ENCODE measurements around the gene AHCYL1. TPM values are rescaled to one million over a fixed set of nuclear protein-coding genes. Genes with fewer than 3 reads are reported as not detected.

Gene AHCYL1
- total RNA-seq, 2 donors from 2014 or later, result 37.4 to 69.3 TPM

- ATAC-seq (ENCODE audit: insufficient number of reproducible peaks, low FRiP score, low read depth), result no peak
- H3K36me3 ChIP-seq, result peaks cover 85% of the 10 kb centered on the region
Measured at GRCh38 chr1:110043016-110043415, 58.5 kb downstream of the AHCYL1 start.

GRCh38 chr1:110047463-110047862, 62.9 kb downstream of the AHCYL1 start:
- Histone ChIP-seq H3K4me3 (no peak overlapping the region), H3K4me1 (ENCODE audit: control insufficient read depth in 1 of 2, low read depth in 2 of 2) (no peaks in the 10 kb centered on the region), H3K27me3 (replicated peaks; ENCODE audit: insufficient read depth) (no peaks in the 10 kb centered on the region), H3K36me3 (peaks cover 65% of the 10 kb centered on the region), H3K9me3 (no peaks in the 10 kb centered on the region), H3K27ac (no peak overlapping the region)
- ATAC-seq (ENCODE audit: insufficient number of reproducible peaks, low FRiP score, low read depth) (no peak), DNase-seq (ENCODE audit: low spot score) (no peak)
- TF ChIP-seq CTCF (IDR thresholded peaks at IDR 0.05), result no peak

More at GRCh38 chr1:110043016-110043415, 58.5 kb downstream of the AHCYL1 start:
- Histone ChIP-seq H3K27me3 (replicated peaks; ENCODE audit: insufficient read depth) (no peaks in the 10 kb centered on the region), H3K4me1 (ENCODE audit: control insufficient read depth in 1 of 2, low read depth in 2 of 2) (no peaks in the 10 kb centered on the region), H3K27ac (no peak overlapping the region), H3K4me3 (no peak overlapping the region), H3K9me3 (no peaks in the 10 kb centered on the region)
- no peak for DNase-seq (ENCODE audit: low spot score)
- no peak for TF ChIP-seq CTCF (IDR thresholded peaks at IDR 0.05)

- Histone ChIP-seq H3K36me3 (peaks cover 66% of the 10 kb centered on the region), H3K4me3 (no peak overlapping the region), H3K27ac (no peak overlapping the region), H3K9me3 (no peaks in the 10 kb centered on the region), H3K4me1 (ENCODE audit: control insufficient read depth in 1 of 2, low read depth in 2 of 2) (no peaks in the 10 kb centered on the region), H3K27me3 (replicated peaks; ENCODE audit: insufficient read depth) (no peaks in the 10 kb centered on the region)
- no peak for DNase-seq (ENCODE audit: low spot score)
- no peak for TF ChIP-seq CTCF (IDR thresholded peaks at IDR 0.05)
- no peak for ATAC-seq (ENCODE audit: insufficient number of reproducible peaks, low FRiP score, low read depth)
Measured at GRCh38 chr1:110048240-110048639, 63.7 kb downstream of the AHCYL1 start.

GRCh38 chr1:110048923-110049601, 64.5 kb downstream of the AHCYL1 start:
- Histone ChIP-seq H3K4me1 (ENCODE audit: control insufficient read depth in 1 of 2, low read depth in 2 of 2) (no peaks in the 10 kb centered on the region), H3K27me3 (replicated peaks; ENCODE audit: insufficient read depth) (no peaks in the 10 kb centered on the region), H3K27ac (no peak overlapping the region), H3K4me3 (no peak overlapping the region), H3K36me3 (peaks cover 64% of the 10 kb centered on the region), H3K9me3 (no peaks in the 10 kb centered on the region)
- DNase-seq (ENCODE audit: low spot score), result no peak
- ATAC-seq (ENCODE audit: insufficient number of reproducible peaks, low FRiP score, low read depth), result no peak
- no peak for TF ChIP-seq CTCF (IDR thresholded peaks at IDR 0.05)

- no peak for DNase-seq (ENCODE audit: low spot score)
- H3K27ac ChIP-seq, result no peak overlapping the region
- H3K9me3 ChIP-seq, result no peaks in the 10 kb centered on the region
- H3K4me3 ChIP-seq, result no peak overlapping the region
- H3K36me3 ChIP-seq, result peaks cover 67% of the 10 kb centered on the region
- H3K27me3 ChIP-seq (replicated peaks; ENCODE audit: insufficient read depth), result no peaks in the 10 kb centered on the region
- no peak for ATAC-seq (ENCODE audit: insufficient number of reproducible peaks, low FRiP score, low read depth)
- no peak for TF ChIP-seq CTCF (IDR thresholded peaks at IDR 0.05)
- H3K4me1 ChIP-seq (ENCODE audit: control insufficient read depth in 1 of 2, low read depth in 2 of 2), result no peaks in the 10 kb centered on the region
Measured at GRCh38 chr1:110049801-110050601, 65.4 kb downstream of the AHCYL1 start.
